ENCODE data around the gene STARD3. TPM values are rescaled to one million over a fixed set of nuclear protein-coding genes. Genes with fewer than 3 reads are reported as not detected.

The STARD3 gene
- polyA plus RNA-seq, 1 experiment, result 43.3 TPM

DNA sequence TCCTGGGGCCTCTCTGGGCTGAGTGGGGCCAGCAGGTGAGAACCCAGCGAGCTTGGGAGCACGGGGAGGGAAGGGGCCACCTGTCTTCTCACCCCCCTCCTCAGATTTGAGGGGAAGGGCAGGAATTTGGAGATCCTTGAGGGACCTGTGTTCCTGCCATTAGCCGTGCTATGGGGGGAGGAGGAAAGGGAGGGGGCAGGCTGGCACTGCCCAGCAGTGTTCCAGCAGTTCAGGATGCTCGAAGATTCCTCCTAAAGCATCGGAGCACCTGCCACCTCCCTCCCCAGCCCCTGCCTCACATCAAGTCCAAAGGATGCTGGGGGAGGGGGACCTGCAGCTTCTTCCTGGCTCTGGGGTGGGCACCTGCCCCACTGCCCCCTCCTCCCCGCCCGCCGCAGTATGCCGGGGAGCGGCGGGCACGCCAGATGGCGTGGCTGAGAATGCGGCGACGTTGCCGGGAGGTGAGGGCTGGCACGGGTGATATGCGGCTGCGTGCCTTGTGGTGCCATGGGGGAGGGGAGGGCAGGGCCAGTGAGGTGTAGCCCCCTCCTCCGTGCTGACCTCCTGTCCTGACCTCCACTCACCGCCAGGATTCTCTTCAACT lies 24.6 kb upstream of the STARD3 start:
- Histone ChIP-seq H3K27ac (ENCODE audit: low read depth, low read length) (no peak overlapping the region), H3K9me3 (ENCODE audit: control insufficient read depth, insufficient read depth, low read length) (no peaks in the 10 kb centered on the region; the same call in 1 of the 2 replicates), H3K27me3 (ENCODE audit: control insufficient read depth, insufficient read depth, low read length) (peaks cover 59% of the 10 kb centered on the region), H3K4me3 (ENCODE audit: low read depth, low read length) (no peak overlapping the region)
- CTCF ChIA-PET, result interaction anchor here (2.5 kb wide), 1 partner anchor 9 kb away, joined by 11 read pairs; no protein-coding TSS in a partner anchor
- POLR2A ChIA-PET, result no interaction called here
- TF ChIP-seq, protein P1, sequence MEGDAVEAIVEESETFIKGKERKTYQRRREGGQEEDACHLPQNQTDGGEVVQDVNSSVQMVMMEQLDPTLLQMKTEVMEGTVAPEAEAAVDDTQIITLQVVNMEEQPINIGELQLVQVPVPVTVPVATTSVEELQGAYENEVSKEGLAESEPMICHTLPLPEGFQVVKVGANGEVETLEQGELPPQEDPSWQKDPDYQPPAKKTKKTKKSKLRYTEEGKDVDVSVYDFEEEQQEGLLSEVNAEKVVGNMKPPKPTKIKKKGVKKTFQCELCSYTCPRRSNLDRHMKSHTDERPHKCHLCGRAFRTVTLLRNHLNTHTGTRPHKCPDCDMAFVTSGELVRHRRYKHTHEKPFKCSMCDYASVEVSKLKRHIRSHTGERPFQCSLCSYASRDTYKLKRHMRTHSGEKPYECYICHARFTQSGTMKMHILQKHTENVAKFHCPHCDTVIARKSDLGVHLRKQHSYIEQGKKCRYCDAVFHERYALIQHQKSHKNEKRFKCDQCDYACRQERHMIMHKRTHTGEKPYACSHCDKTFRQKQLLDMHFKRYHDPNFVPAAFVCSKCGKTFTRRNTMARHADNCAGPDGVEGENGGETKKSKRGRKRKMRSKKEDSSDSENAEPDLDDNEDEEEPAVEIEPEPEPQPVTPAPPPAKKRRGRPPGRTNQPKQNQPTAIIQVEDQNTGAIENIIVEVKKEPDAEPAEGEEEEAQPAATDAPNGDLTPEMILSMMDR (IDR thresholded peaks at IDR 0.05; ENCODE audit: low read depth, low read length), result no peak
- DNase-seq (ENCODE audit: low read depth, low spot score), result no peak

DNA sequence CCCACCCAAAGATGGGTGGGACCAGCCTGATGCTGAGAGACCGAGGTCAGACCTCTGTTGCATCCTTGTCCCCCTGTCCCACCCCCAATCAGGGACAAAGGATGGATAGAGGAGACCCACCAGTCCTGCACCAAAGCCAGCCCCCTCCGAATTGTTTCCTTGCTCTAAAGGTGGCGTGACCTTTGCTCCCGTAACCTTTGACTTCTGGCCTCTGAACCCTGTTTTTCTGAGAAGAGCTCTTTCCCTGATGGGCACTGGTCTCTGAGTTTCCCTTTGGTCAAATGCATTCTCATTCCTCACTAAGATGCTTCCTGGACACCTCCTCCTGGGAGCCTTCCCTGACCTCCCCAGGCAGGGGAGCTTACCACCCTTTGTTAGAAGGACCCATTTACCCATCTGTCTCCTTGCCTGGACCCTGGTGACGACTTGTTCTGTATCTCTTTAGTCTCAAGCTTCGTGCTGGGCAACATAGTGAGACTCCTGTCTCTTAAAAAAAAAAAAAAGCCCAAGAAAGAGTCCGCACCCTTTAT lies 23.9 kb upstream of the STARD3 start:
- H3K4me3 ChIP-seq (ENCODE audit: low read depth, low read length), result no peak overlapping the region
- CTCF ChIA-PET, result interaction anchor here (2.5 kb wide), 1 partner anchor 9 kb away, joined by 11 read pairs; no protein-coding TSS in a partner anchor
- peaks cover 53% of the 10 kb centered on the region for H3K27me3 ChIP-seq (ENCODE audit: control insufficient read depth, insufficient read depth, low read length)
- POLR2A ChIA-PET, result no interaction called here
- no peak for DNase-seq (ENCODE audit: low read depth, low spot score)
- no peaks in the 10 kb centered on the region; the same call in 1 of the 2 replicates for H3K9me3 ChIP-seq (ENCODE audit: control insufficient read depth, insufficient read depth, low read length)
- no peak overlapping the region for H3K27ac ChIP-seq (ENCODE audit: low read depth, low read length)
- TF ChIP-seq, protein P1 (IDR thresholded peaks at IDR 0.05; ENCODE audit: low read depth, low read length), result no peak

DNA sequence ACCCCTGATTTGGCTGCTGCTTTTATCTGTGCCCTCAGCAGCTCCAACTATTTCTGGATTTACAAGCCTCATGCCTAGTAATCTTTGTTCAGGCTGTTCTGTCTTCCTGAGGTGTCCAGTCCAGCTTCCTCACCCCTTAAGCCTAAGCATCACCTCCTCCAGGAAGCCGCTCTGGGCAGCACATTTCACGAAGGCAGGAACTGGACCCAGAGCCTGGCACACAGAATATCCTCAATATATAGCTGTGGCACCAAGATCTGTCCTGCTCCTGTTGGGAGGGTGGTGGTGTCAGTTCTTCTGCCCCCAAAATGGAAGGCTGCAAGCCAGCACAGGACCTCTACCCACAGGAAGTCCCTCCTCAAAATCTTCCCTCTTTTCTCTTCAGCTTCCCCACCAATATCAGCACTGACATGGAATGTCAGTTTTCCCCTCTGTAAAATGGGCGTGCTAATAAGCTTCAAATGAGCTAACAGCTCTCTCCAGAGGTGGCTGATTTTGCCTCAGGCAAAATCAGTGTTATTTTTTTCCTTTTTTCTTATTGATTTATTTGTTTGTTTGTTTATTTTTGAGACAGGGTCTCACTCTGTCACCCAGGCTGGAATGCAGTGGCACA lies 22.3 kb upstream of the STARD3 start:
- no peak overlapping the region for H3K27ac ChIP-seq (ENCODE audit: low read depth, low read length)
- CTCF ChIA-PET, result interaction anchor here (1.1 kb wide), 1 partner anchor 9 kb away, joined by 4 read pairs; no protein-coding TSS in a partner anchor
- POLR2A ChIA-PET, result no interaction called here
- peaks cover 43% of the 10 kb centered on the region for H3K27me3 ChIP-seq (ENCODE audit: control insufficient read depth, insufficient read depth, low read length)
- no peak overlapping the region for H3K4me3 ChIP-seq (ENCODE audit: low read depth, low read length)
- no peaks in the 10 kb centered on the region for H3K9me3 ChIP-seq (ENCODE audit: control insufficient read depth, insufficient read depth, low read length)
- no peak for DNase-seq (ENCODE audit: low read depth, low spot score)
- TF ChIP-seq, protein P1 (IDR thresholded peaks at IDR 0.05; ENCODE audit: low read depth, low read length), result no peak

GRCh38 chr17:39615434-39615833 lies 21.5 kb upstream of the STARD3 start:
- TF ChIP-seq, protein P1 (IDR thresholded peaks at IDR 0.05; ENCODE audit: low read depth, low read length), result no peak
- Histone ChIP-seq H3K27ac (ENCODE audit: low read depth, low read length) (no peak overlapping the region), H3K4me3 (ENCODE audit: low read depth, low read length) (no peak overlapping the region), H3K9me3 (ENCODE audit: control insufficient read depth, insufficient read depth, low read length) (no peaks in the 10 kb centered on the region), H3K27me3 (ENCODE audit: control insufficient read depth, insufficient read depth, low read length) (peaks cover 40% of the 10 kb centered on the region)
- no peak for DNase-seq (ENCODE audit: low read depth, low spot score)
- POLR2A ChIA-PET, result no interaction called here
- CTCF ChIA-PET, result interaction anchor here (1.1 kb wide), 1 partner anchor 8 kb away, joined by 4 read pairs; no protein-coding TSS in a partner anchor

GRCh38 chr17:39617100-39617445 lies 19.9 kb upstream of the STARD3 start:
- no peak for DNase-seq (ENCODE audit: low read depth, low spot score)
- Histone ChIP-seq H3K27ac (ENCODE audit: low read depth, low read length) (no peak overlapping the region), H3K4me3 (ENCODE audit: low read depth, low read length) (no peak overlapping the region), H3K27me3 (ENCODE audit: control insufficient read depth, insufficient read depth, low read length) (peaks cover 45% of the 10 kb centered on the region), H3K9me3 (ENCODE audit: control insufficient read depth, insufficient read depth, low read length) (no peaks in the 10 kb centered on the region)
- ChIA-PET CTCF (interaction anchor here (0.6 kb wide), 1 partner anchor 26 kb away, joined by 4 read pairs; no protein-coding TSS in a partner anchor), POLR2A (no interaction called here)
- TF ChIP-seq, protein P1 (IDR thresholded peaks at IDR 0.05; ENCODE audit: low read depth, low read length), result no peak

Data from AG04450 (cell line).